Measurements from ENCODE around the gene ATP2A3. TPM values are rescaled to one million over a fixed set of nuclear protein-coding genes. Genes with fewer than 3 reads are reported as not detected.

Gene ATP2A3
- total and polyA plus RNA-seq, 11 donors = 3.3 to 21.8 (median 7.0) TPM

DNA sequence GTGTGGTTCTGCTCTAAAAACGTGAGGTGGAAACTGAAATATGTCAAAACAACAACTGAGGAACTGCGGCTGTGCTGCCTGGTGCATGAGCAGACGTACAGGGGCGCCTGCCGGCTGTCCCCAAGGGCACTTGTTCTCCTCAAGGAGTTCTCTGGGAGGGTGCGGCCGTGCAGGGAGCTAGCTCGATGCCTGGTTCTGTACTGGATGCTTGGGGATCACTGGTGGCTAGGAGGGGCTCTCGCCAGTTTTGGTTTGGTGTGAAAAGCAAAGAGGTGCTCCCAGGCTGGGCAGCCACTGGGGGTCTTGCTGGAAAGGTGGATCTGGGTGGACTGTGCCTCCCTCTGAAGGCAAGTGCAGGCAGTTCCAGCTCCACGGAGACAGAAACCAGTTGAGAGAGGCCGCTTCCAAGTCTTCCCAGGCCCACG lies 41.9 kb upstream of the ATP2A3 start:
- no peak overlapping the region for H3K27ac ChIP-seq
- peaks cover 0 to 39% (median 6%) of the 10 kb centered on the region in 12 donors for H3K4me1 ChIP-seq
- no peak for DNase-seq

GRCh38 chr17:4005296-4006164 lies 41.3 kb upstream of the ATP2A3 start:
- no peak overlapping the region for H3K27ac ChIP-seq
- TF ChIP-seq POLR2A (IDR thresholded peaks at IDR 0.05) (no peak), CTCF (IDR thresholded peaks at IDR 0.05) (no peak)
- no peak for ATAC-seq
- H3K9me3 ChIP-seq = no peaks in the 10 kb centered on the region
- no peak overlapping the region for H3K4me3 ChIP-seq
- H3K27me3 ChIP-seq = no peaks in the 10 kb centered on the region
- H3K36me3 ChIP-seq = peaks cover 0 to 54% (median 51%) of the 10 kb centered on the region in 9 donors
- intact Hi-C loops (cut with DNase I) = loop anchor here in 9 of 10 donors (1.0 to 10.0 kb wide), 10 partner anchors 69 to 271 kb away; no protein-coding TSS in a partner anchor
- peaks cover 0 to 39% (median 6%) of the 10 kb centered on the region in 12 donors for H3K4me1 ChIP-seq
- DNase-seq = no peak
- 93 to 96% (median 95%) methylated on average over 21 to 22 of the region's 22 CpGs for WGBS, 4 donors

More for the DNA sequence above, 41.9 kb upstream of the ATP2A3 start:
- intact Hi-C loops (cut with DNase I) = loop anchor here in 8 of 10 donors (2.0 to 10.0 kb wide), 7 partner anchors 79 to 271 kb away; no protein-coding TSS in a partner anchor
- no peak for TF ChIP-seq POLR2A (IDR thresholded peaks at IDR 0.05)
- no peak for TF ChIP-seq CTCF (IDR thresholded peaks at IDR 0.05)
- H3K9me3 ChIP-seq = no peaks in the 10 kb centered on the region
- no peak overlapping the region for H3K4me3 ChIP-seq
- WGBS, 4 donors = 87 to 94% (median 89%) methylated on average over 11 to 12 of the region's 12 CpGs
- H3K36me3 ChIP-seq = peaks cover 0 to 61% (median 53%) of the 10 kb centered on the region in 9 donors
- no peaks in the 10 kb centered on the region for H3K27me3 ChIP-seq
- ATAC-seq = no peak

- peak overlapping the region in 2 of 12 donors; percentile 41 to 59 for H3K27ac ChIP-seq
Measured at GRCh38 chr17:4004517-4005295, 40.5 kb upstream of the ATP2A3 start.

More at GRCh38 chr17:4004517-4005295, 40.5 kb upstream of the ATP2A3 start:
- Histone ChIP-seq H3K4me1 (peaks cover 0 to 39% (median 6%) of the 10 kb centered on the region in 12 donors), H3K27me3 (no peaks in the 10 kb centered on the region), H3K36me3 (peaks cover 0 to 46% (median 43%) of the 10 kb centered on the region in 9 donors), H3K4me3 (no peak overlapping the region), H3K9me3 (no peaks in the 10 kb centered on the region)
- WGBS, 4 donors = 36 to 44% (median 39%) methylated on average over 35 to 44 of the region's 44 CpGs
- peak in 1 of 2 donors; percentile 13 for TF ChIP-seq POLR2A (IDR thresholded peaks at IDR 0.05)
- peak; percentile 80 to 97 (median 94) for TF ChIP-seq CTCF (IDR thresholded peaks at IDR 0.05)
- DNase-seq (peak; percentile 51 to 84 (median 57)), ATAC-seq (peak in 3 of 4 donors; percentile 52 to 70 (median 63))
- intact Hi-C loops (cut with DNase I) = loop anchor here (1.0 to 10.0 kb wide), 15 partner anchors 37 to 270 kb away; partner anchors contain the start of genes ATP2A3 (in 2 of the 10) and P2RX1 (in 1 of the 10)

All from heart left ventricle (tissue), 16 donors.